Testis (tissue), 3 donors: ENCODE data around the gene SDHA. TPM values are rescaled to one million over a fixed set of nuclear protein-coding genes. Genes with fewer than 3 reads are reported as not detected.

ENCODE experiments used
- DNase-seq: peaks from one replicate; pipeline ENCODE4 v3.0.0-alpha.2; 2019
- H3K27ac ChIP-seq, 2 donors: fragments of 200-600 bp; sonication (generic); one replicate each; pipeline ENCODE4 v1.5.1; 2019
- H3K27me3 ChIP-seq: fragments of 200-600 bp; sonication (generic); one replicate; pipeline ENCODE4 v1.5.1; 2019
- H3K36me3 ChIP-seq: fragments of 200-600 bp; sonication (generic); one replicate; pipeline ENCODE4 v1.5.1; 2017; ENCODE audit warnings: low read depth; ENCODE audit errors: missing control alignments
- H3K4me1 ChIP-seq: fragments of 200-600 bp; sonication (generic); one replicate; pipeline ENCODE4 v1.5.1; 2019
- H3K4me3 ChIP-seq, 2 donors: fragments of 200-600 bp; sonication (generic); one replicate each; pipeline ENCODE4 v1.5.1; 2017 to 2019
- H3K9me3 ChIP-seq: fragments of 200-600 bp; sonication (generic); one replicate; pipeline ENCODE4 v1.5.1; 2017
- CTCF ChIP-seq, 3 experiments: fragments of 450-650 bp in 2 of 3; fragments of 200-600 bp in 1 of 3; sonication (generic) in 1 of 3; IDR thresholded peaks; one replicate each; pipeline ENCODE4 v1.5.1; 2016 to 2019; ENCODE audit warnings: antibody characterized with exemption in 3 of 3, mild to moderate bottlenecking in 2 of 3, moderate library complexity in 1 of 3
- POLR2A ChIP-seq: fragments of 450-650 bp; IDR thresholded peaks from one replicate; pipeline ENCODE4 v1.6.1; 2017; ENCODE audit warnings: antibody characterized with exemption, mild to moderate bottlenecking, moderate library complexity
- WGBS, 2 donors: methylation state at CpG; one replicate each; pipeline ENCODE4 v1.1.5; 2018; 5-methylcytosine and 5-hydroxymethylcytosine counted together
- intact Hi-C: fragments of 100-400 bp; cut with DNase I; formaldehyde crosslinking; loops from one replicate; pipeline ENCODE4 v1.15.1; 2023; ENCODE audit warnings: low total_unique reads
- polyA plus RNA-seq: library from polyadenylated mRNA; stranded (reverse); fragments of 350-450 nt; fragmentation: Illumina TruSeq; extraction: RNeasy Lipid Tissue Mini Kit (QIAGEN cat#74804); gene quantifications from one replicate; pipeline ENCODE4 v1.2.3, GENCODE V29; 2014; ENCODE audit warnings: low read depth, low replicate concordance; ENCODE audit not compliant: insufficient read depth
- total RNA-seq, 2 donors: library from RNA; depleted of rRNA; stranded (reverse); fragments of >200 nt; gene quantifications; one replicate each; pipeline ENCODE4 v1.2.3, GENCODE V29; 2016

The SDHA gene
- total and polyA plus RNA-seq, 3 donors from 2014 or later: 96.9 to 195 (median 107) TPM

GRCh38 chr5:171801-172331 is 46.3 kb upstream of the SDHA start:
- Histone ChIP-seq H3K36me3 (no peaks in the 10 kb centered on the region), H3K27ac (no peak overlapping the region), H3K9me3 (no peaks in the 10 kb centered on the region), H3K4me3 (no peak overlapping the region), H3K27me3 (no peaks in the 10 kb centered on the region), H3K4me1 (peaks cover 11% of the 10 kb centered on the region)
- TF ChIP-seq POLR2A (no peak), CTCF (IDR thresholded peaks at IDR 0.05) (no peak)
- 88% methylated on average over 14 to 23 of the region's 23 CpGs for WGBS, 2 donors
- intact Hi-C loops: no loop called here
- no peak for DNase-seq

GRCh38 chr5:172421-172820 is 45.7 kb upstream of the SDHA start:
- Histone ChIP-seq H3K9me3 (no peaks in the 10 kb centered on the region), H3K27ac (no peak overlapping the region), H3K4me1 (peaks cover 11% of the 10 kb centered on the region), H3K36me3 (no peaks in the 10 kb centered on the region), H3K27me3 (no peaks in the 10 kb centered on the region), H3K4me3 (no peak overlapping the region)
- TF ChIP-seq CTCF (IDR thresholded peaks at IDR 0.05) (no peak), POLR2A (no peak)
- intact Hi-C loops: no loop called here
- WGBS, 2 donors: 91 to 92% methylated on average over 13 of the region's 13 CpGs
- no peak for DNase-seq

- intact Hi-C loops: no loop called here
- H3K4me3 ChIP-seq: no peak overlapping the region
- no peaks in the 10 kb centered on the region for H3K27me3 ChIP-seq
- H3K4me1 ChIP-seq: peaks cover 11% of the 10 kb centered on the region
- H3K9me3 ChIP-seq: no peaks in the 10 kb centered on the region
- no peaks in the 10 kb centered on the region for H3K36me3 ChIP-seq
- no peak overlapping the region for H3K27ac ChIP-seq
- 81 to 87% methylated on average over 17 of the region's 17 CpGs for WGBS, 2 donors
- no peak for DNase-seq
- TF ChIP-seq CTCF (IDR thresholded peaks at IDR 0.05) (no peak), POLR2A (no peak)
Measured at GRCh38 chr5:172841-173251, 45.3 kb upstream of the SDHA start.

GRCh38 chr5:173392-174290 is 44.5 kb upstream of the SDHA start:
- Histone ChIP-seq H3K36me3 (no peaks in the 10 kb centered on the region), H3K4me3 (no peak overlapping the region), H3K4me1 (peaks cover 11% of the 10 kb centered on the region), H3K27ac (no peak overlapping the region), H3K9me3 (no peaks in the 10 kb centered on the region), H3K27me3 (no peaks in the 10 kb centered on the region)
- TF ChIP-seq POLR2A: no peak
- intact Hi-C loops: no loop called here
- WGBS, 2 donors: 74 to 77% methylated on average over 20 to 22 of the region's 22 CpGs
- DNase-seq: no peak

- H3K27me3 ChIP-seq: no peaks in the 10 kb centered on the region
- H3K36me3 ChIP-seq: no peaks in the 10 kb centered on the region
- no peaks in the 10 kb centered on the region for H3K9me3 ChIP-seq
- no peak overlapping the region for H3K27ac ChIP-seq
- TF ChIP-seq CTCF (IDR thresholded peaks at IDR 0.05) (no peak), POLR2A (no peak)
- no peak overlapping the region for H3K4me3 ChIP-seq
- no peak for DNase-seq
- intact Hi-C loops: no loop called here
- H3K4me1 ChIP-seq: peaks cover 11% of the 10 kb centered on the region
- WGBS, 2 donors: 86 to 91% methylated on average over 5 of the region's 5 CpGs
Measured at GRCh38 chr5:174291-174600, 43.9 kb upstream of the SDHA start.
